Colonic mucosa (tissue), 4 donors: Measurements from ENCODE around the gene GBA2. TPM values are rescaled to one million over a fixed set of nuclear protein-coding genes. Genes with fewer than 3 reads are reported as not detected.
A peak's percentile ranks its signal among the peaks of the same experiment; 100 is the strongest.

Source experiments
- DNase-seq: peaks from one replicate; pipeline ENCODE4 v3.0.0-alpha.2; 2020
- H3K27ac ChIP-seq: fragments of 200-600 bp; one replicate; pipeline ENCODE4 v1.8.0; 2021
- H3K27me3 ChIP-seq: fragments of 200-600 bp; one replicate; pipeline ENCODE4 v1.8.0; 2021
- H3K36me3 ChIP-seq: fragments of 200-600 bp; one replicate; pipeline ENCODE4 v1.8.0; 2021
- H3K4me1 ChIP-seq: fragments of 200-600 bp; one replicate; pipeline ENCODE4 v1.8.0; 2021; ENCODE audit warnings: mild to moderate bottlenecking
- H3K4me3 ChIP-seq: fragments of 200-600 bp; one replicate; pipeline ENCODE4 v1.8.0; 2021
- H3K9ac ChIP-seq, 2 donors: one replicate each; pipeline ENCODE4 v1.7.0; 2013; ENCODE audit warnings: control low read depth in 2 of 2, low read depth in 2 of 2, low read length in 2 of 2
- H3K9me3 ChIP-seq: fragments of 200-600 bp; one replicate; pipeline ENCODE4 v1.8.0; 2021
- CTCF ChIP-seq: fragments of 200-600 bp; IDR thresholded peaks from one replicate; pipeline ENCODE4 v1.8.0; 2022; ENCODE audit warnings: antibody characterized with exemption, mild to moderate bottlenecking
- intact Hi-C: fragments of 100-400 bp; cut with DNase I; formaldehyde crosslinking; loops from one replicate; pipeline ENCODE4 v1.14.1; 2022
- total RNA-seq, 2 donors: library from RNA; stranded (reverse); fragmentation: NEBNext Ultra II Directional in 1 of 2; extraction: Animal tissue kit (Norgen Biotek cat#: 25700) in 1 of 2; gene quantifications; one replicate each; pipeline ENCODE4 v1.2.1, GENCODE V29; 2021
- donor health status: healthy.
- donor health status: DM: no; HTN: no; CAD: no.
- donor health status: DM: no; HTN: no; CAD: no.

GBA2 gene
- total RNA-seq, 2 donors from 2014 or later, result 127 to 157 TPM

DNA sequence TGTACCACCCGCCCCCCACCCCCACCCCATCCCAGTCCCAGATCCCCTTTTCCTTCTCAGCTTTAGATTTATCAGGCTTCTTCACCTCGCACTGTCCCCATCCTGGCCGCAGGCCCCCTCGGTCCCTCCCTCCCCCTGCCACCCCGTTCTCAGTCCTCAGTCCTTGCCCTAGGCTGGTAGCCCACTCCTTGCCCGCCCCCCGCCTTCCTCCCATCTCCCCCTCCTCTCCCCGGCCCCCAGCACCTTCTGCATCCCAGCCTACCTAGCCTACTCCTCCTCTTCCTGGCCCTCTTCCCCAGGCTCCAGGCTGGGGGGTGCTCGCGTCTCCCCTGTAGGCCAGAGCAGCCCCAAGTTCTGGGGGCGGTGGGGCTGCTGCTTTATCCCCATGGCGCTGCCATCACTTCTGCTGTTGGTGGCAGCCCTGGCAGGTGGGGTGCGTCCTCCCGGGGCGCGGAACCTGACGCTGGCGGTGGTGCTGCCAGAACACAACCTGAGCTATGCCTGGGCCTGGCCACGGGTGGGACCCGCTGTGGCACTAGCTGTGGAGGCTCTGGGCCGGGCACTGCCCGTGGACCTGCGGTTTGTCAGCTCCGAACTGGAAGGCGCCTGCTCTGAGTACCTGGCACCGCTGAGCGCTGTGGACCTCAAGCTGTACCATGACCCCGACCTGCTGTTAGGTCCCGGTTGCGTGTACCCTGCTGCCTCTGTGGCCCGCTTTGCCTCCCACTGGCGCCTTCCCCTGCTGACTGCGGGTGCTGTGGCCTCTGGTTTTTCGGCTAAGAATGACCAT lies 43.2 kb upstream of the GBA2 start:
- Histone ChIP-seq H3K27me3 (no peaks in the 10 kb centered on the region), H3K9ac (no peak overlapping the region), H3K4me3 (peak overlapping the region; percentile 13), H3K9me3 (no peaks in the 10 kb centered on the region), H3K27ac (no peak overlapping the region), H3K36me3 (no peaks in the 10 kb centered on the region), H3K4me1 (no peaks in the 10 kb centered on the region)
- DNase-seq, result no peak
- intact Hi-C loops, result loop anchor here (5.0 kb wide), 2 partner anchors 85 to 100 kb away; no protein-coding TSS in a partner anchor
- no peak for TF ChIP-seq CTCF

DNA sequence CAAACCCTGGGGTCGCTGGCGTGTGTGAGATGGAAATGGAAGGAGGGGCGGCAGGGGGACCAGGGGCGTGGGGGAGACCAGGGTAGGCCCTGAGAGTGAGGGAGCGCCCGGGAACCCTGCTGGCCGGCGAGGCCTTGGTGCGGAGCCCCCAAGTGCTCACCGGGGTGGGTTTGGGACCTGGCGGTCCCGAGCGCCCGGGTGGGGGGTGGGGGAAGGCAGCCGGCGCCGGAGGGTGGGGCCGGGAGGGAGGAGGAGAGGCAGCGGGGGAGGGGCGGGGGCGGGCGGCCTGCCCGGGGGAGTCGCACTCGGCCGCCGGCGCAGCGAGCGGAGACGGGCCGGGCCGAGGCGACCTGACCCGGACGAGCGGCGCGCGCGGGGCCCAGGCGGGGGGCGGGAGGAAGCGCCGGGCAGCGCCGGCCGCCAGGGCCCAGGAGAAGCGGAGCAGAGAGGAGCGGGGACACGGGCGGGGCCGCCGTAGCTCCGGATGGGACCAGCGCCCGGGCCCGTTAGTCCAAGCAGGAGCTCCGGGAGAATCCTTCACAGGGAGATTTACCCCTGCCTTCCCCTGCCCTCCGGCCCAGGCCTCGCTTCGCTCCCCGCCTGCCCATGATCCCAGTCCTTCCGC lies 42.4 kb upstream of the GBA2 start, which contains the start of gene NPR2:
NPR2 (plus strand) TSS at position 295 of the 625 bp plus-strand sequence. CDS start 818 bp downstream, outside the sequence.
- Histone ChIP-seq H3K36me3 (no peaks in the 10 kb centered on the region), H3K9me3 (no peaks in the 10 kb centered on the region), H3K27ac (no peak within 1 kb of the TSS), H3K9ac (peak within 1 kb of the TSS; percentile 26 to 40), H3K4me1 (no peaks in the 10 kb centered on the region), H3K4me3 (peak within 1 kb of the TSS; percentile 13), H3K27me3 (no peaks in the 10 kb centered on the region)
- DNase-seq, result no peak
- intact Hi-C loops, result loop anchor here (5.0 kb wide), 2 partner anchors 86 to 101 kb away; no protein-coding TSS in a partner anchor
- TF ChIP-seq CTCF, result no peak

DNA sequence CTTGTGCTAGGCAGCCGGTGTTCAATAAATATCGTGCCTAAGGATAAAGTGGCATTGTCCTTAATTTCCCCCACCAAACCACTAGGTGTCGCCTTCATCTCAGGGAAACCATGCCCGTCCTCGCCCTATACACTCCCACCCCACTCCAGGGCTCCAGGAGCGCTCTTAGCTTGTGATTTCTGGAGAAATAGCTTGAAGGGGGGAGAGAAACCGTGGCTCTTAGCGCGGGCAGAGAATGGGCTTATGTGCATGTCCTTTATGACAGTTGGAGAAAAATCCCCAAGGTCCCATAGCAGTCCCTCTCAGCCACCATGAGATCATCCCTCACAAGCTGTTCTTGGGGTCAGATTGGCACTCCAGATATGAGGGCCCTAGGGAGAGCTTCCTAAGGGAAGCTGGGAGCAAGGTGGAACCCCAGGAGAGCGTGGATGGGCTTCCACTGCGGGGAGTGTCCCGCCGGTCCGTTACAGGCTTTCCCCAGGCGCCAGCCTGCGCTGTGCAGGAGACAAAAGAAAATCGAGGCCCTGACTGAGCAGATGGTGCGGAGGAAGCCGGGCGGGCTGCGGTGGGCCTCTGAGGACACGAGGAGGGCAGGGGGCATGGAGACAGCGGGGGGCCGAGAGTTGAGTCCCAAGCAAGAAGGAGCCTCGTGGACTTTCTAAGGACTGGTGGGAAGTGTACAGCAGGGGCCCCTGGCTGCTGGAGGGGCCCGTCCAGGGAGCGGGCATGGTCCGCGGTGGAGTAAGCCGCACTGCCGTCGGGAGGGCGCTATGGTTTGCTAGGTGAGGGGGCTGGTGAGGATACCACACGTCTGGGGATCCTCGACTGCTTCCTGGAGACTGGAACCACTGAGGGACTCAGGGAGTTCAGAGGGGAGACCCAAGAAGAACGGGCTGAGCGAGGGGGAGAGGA lies 41.6 kb upstream of the GBA2 start:
- DNase-seq, result peak; percentile 76
- TF ChIP-seq CTCF, result peak; percentile 72
- no peaks in the 10 kb centered on the region for H3K36me3 ChIP-seq
- H3K9me3 ChIP-seq, result no peaks in the 10 kb centered on the region
- peak overlapping the region; percentile 26 to 33 for H3K9ac ChIP-seq
- H3K27me3 ChIP-seq, result no peaks in the 10 kb centered on the region
- no peak overlapping the region for H3K27ac ChIP-seq
- intact Hi-C loops, result loop anchor here (5.0 kb wide), 2 partner anchors 87 to 102 kb away; no protein-coding TSS in a partner anchor
- H3K4me3 ChIP-seq, result no peak overlapping the region
- H3K4me1 ChIP-seq, result no peaks in the 10 kb centered on the region

DNA sequence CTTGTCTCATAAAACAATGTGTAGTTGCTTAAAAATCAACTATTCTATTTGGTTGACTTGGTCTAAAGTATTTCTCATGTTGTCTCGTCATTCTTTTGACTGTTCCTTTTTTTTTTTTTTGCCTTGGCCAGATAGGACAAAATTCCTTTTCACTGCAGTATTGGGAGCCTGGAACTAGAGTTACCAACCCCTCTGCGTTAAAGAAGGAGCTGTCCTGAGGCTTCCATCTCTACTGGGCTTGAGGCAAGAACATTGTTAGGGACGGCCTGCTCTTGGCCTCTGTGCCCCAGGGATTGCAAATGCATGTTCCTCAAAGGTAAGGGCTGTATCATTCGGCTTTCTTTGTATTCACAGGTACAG lies 41.0 kb upstream of the GBA2 start:
- H3K27me3 ChIP-seq, result no peaks in the 10 kb centered on the region
- H3K9ac ChIP-seq, result no peak overlapping the region
- no peaks in the 10 kb centered on the region for H3K4me1 ChIP-seq
- TF ChIP-seq CTCF, result no peak
- no peak overlapping the region for H3K4me3 ChIP-seq
- H3K9me3 ChIP-seq, result no peaks in the 10 kb centered on the region
- H3K27ac ChIP-seq, result no peak overlapping the region
- intact Hi-C loops, result loop anchor here (5.0 kb wide), 2 partner anchors 87 to 102 kb away; no protein-coding TSS in a partner anchor
- no peak for DNase-seq
- no peaks in the 10 kb centered on the region for H3K36me3 ChIP-seq

- no peak for DNase-seq
- Histone ChIP-seq H3K9ac (no peak overlapping the region), H3K27ac (no peak overlapping the region), H3K36me3 (no peaks in the 10 kb centered on the region), H3K4me3 (no peak overlapping the region), H3K27me3 (no peaks in the 10 kb centered on the region), H3K9me3 (no peaks in the 10 kb centered on the region), H3K4me1 (no peaks in the 10 kb centered on the region)
- TF ChIP-seq CTCF, result no peak
- intact Hi-C loops, result no loop called here
These were observed 40.5 kb upstream of the GBA2 start for GRCh38 chr9:35789541-35789940.
